OCI-LY1 (cell line): ENCODE results near the gene ELAVL3.

Experiments
- H2AFZ ChIP-seq: fragments of 200-600 bp; sonication (generic), shearing (Covaris generic); 2 replicates; pipeline ENCODE4 v1.6.0; 2014; ENCODE audit warnings: antibody characterized with exemption, mild to moderate bottlenecking, low read length
- H3F3A ChIP-seq: fragments of 200-600 bp; sonication (generic), shearing (Covaris generic); 2 replicates; pipeline ENCODE4 v1.6.0; 2014; ENCODE audit warnings: mild to moderate bottlenecking, antibody characterized with exemption, low read length, moderate library complexity; ENCODE audit not compliant: insufficient read depth
- H3K27ac ChIP-seq: fragments of 200-600 bp; sonication (generic); 2 replicates; pipeline ENCODE4 v1.5.1; 2014; ENCODE audit warnings: low read length, mixed run types, mild to moderate bottlenecking, low read depth; ENCODE audit not compliant: poor library complexity, severe bottlenecking
- H3K27me3 ChIP-seq: fragments of 200-600 bp; sonication (generic); 2 replicates; pipeline ENCODE4 v1.6.0; 2014; ENCODE audit warnings: antibody characterized with exemption, mild to moderate bottlenecking, low read length, moderate library complexity; ENCODE audit not compliant: insufficient read depth
- H3K36me3 ChIP-seq: fragments of 200-600 bp; sonication (generic); 2 replicates; pipeline ENCODE4 v1.6.1; 2014; ENCODE audit warnings: mild to moderate bottlenecking, antibody characterized with exemption, low read length, moderate library complexity, mixed read lengths; ENCODE audit not compliant: insufficient read depth
- H3K4me1 ChIP-seq: fragments of 200-600 bp; sonication (generic); 2 replicates; pipeline ENCODE4 v1.5.1; 2014; ENCODE audit warnings: mild to moderate bottlenecking, low read length, moderate library complexity; ENCODE audit not compliant: insufficient read depth, severe bottlenecking
- H3K4me2 ChIP-seq: fragments of 200-600 bp; sonication (generic), shearing (Covaris generic); 2 replicates; pipeline ENCODE4 v1.6.1; 2014; ENCODE audit warnings: low read length
- H3K4me3 ChIP-seq: fragments of 200-600 bp; sonication (generic); 2 replicates; pipeline ENCODE4 v1.5.1; 2014; ENCODE audit warnings: low read length, low read depth, mild to moderate bottlenecking, mixed read lengths; ENCODE audit not compliant: poor library complexity, severe bottlenecking
- H3K79me2 ChIP-seq: fragments of 200-600 bp; shearing (Covaris generic); 2 replicates; pipeline ENCODE4 v1.6.1; 2016; ENCODE audit warnings: mixed run types, low read length, mixed read lengths; ENCODE audit not compliant: insufficient read depth
- H3K9ac ChIP-seq: fragments of 200-600 bp; sonication (generic), shearing (Covaris generic); 2 replicates; pipeline ENCODE4 v1.6.1; 2014; ENCODE audit warnings: mild to moderate bottlenecking, low read length, mixed read lengths
- H3K9me2 ChIP-seq: fragments of 200-600 bp; sonication (generic), shearing (Covaris generic); 2 replicates; pipeline ENCODE4 v1.6.1; 2014; ENCODE audit warnings: low read depth, mild to moderate bottlenecking, low read length, mixed read lengths
- H3K9me3 ChIP-seq: fragments of 200-600 bp; shearing (Covaris generic); 2 replicates; pipeline ENCODE4 v1.6.1; 2014; ENCODE audit warnings: low read length, mixed read lengths
- H4K20me1 ChIP-seq: fragments of 200-600 bp; sonication (generic), shearing (Covaris generic); 2 replicates; pipeline ENCODE4 v1.6.0; 2016; ENCODE audit warnings: mild to moderate bottlenecking, low read length; ENCODE audit not compliant: insufficient read depth
- CTCF ChIP-seq: fragments of 200-600 bp; sonication (generic), shearing (Covaris generic); IDR thresholded peaks from 2 replicates; pipeline ENCODE4 v1.5.1; 2017; ENCODE audit warnings: mild to moderate bottlenecking, antibody characterized with exemption, low read length, moderate library complexity, mixed read lengths
- EZH2 ChIP-seq: fragments of 200-600 bp; sonication (generic), shearing (Covaris generic); IDR thresholded peaks from 2 replicates; pipeline ENCODE4 v1.8.0; 2017; ENCODE audit warnings: borderline replicate concordance, mixed run types, mild to moderate bottlenecking, antibody characterized with exemption, low read length, moderate library complexity, mixed read lengths

The ELAVL3 gene

GRCh38 chr19:11405846-11406643 is 74.8 kb downstream of the ELAVL3 start:
- H3F3A ChIP-seq = no peaks in the 10 kb centered on the region
- no peaks in the 10 kb centered on the region for H3K79me2 ChIP-seq
- H3K9me2 ChIP-seq = no peaks in the 10 kb centered on the region
- no peaks in the 10 kb centered on the region for H3K27me3 ChIP-seq
- H3K36me3 ChIP-seq = no peaks in the 10 kb centered on the region
- H4K20me1 ChIP-seq = no peaks in the 10 kb centered on the region
- H3K9ac ChIP-seq = no peak overlapping the region
- no peak overlapping the region for H3K4me3 ChIP-seq
- no peak overlapping the region for H3K27ac ChIP-seq
- H3K4me2 ChIP-seq = no peak overlapping the region; the same call in 1 of the 2 replicates
- H3K9me3 ChIP-seq = no peaks in the 10 kb centered on the region
- H3K4me1 ChIP-seq = no peaks in the 10 kb centered on the region
- H2AFZ ChIP-seq = no peak overlapping the region
- TF ChIP-seq EZH2 (no peak), CTCF (peak; percentile 52)

- H3K36me3 ChIP-seq = no peaks in the 10 kb centered on the region
- no peak overlapping the region for H3K4me3 ChIP-seq
- H3K4me2 ChIP-seq = no peak overlapping the region
- no peak overlapping the region for H2AFZ ChIP-seq
- no peaks in the 10 kb centered on the region for H4K20me1 ChIP-seq
- no peaks in the 10 kb centered on the region for H3K9me3 ChIP-seq
- TF ChIP-seq EZH2 (no peak), CTCF (no peak)
- H3K27me3 ChIP-seq = no peaks in the 10 kb centered on the region
- no peaks in the 10 kb centered on the region for H3F3A ChIP-seq
- no peaks in the 10 kb centered on the region for H3K9me2 ChIP-seq
- no peak overlapping the region for H3K9ac ChIP-seq
- no peaks in the 10 kb centered on the region for H3K4me1 ChIP-seq
- no peak overlapping the region for H3K27ac ChIP-seq
- no peaks in the 10 kb centered on the region for H3K79me2 ChIP-seq
Observed at GRCh38 chr19:11404588-11405222, 76.1 kb downstream of the ELAVL3 start.

- Histone ChIP-seq H3K27me3 (peaks cover 4% of the 10 kb centered on the region; the same call in 1 of the 2 replicates), H3K9me2 (no peaks in the 10 kb centered on the region), H3K4me3 (no peak overlapping the region), H3K4me2 (no peak overlapping the region), H3F3A (no peaks in the 10 kb centered on the region), H3K4me1 (no peaks in the 10 kb centered on the region), H3K27ac (no peak overlapping the region), H3K79me2 (no peaks in the 10 kb centered on the region), H3K9me3 (no peaks in the 10 kb centered on the region), H2AFZ (no peak overlapping the region), H3K36me3 (no peaks in the 10 kb centered on the region), H3K9ac (no peak overlapping the region), H4K20me1 (no peaks in the 10 kb centered on the region)
- TF ChIP-seq CTCF (no peak), EZH2 (no peak)
Observed at GRCh38 chr19:11401808-11402543, 78.9 kb downstream of the ELAVL3 start.
